ENCODE results near the gene GNB1L.

GNB1L gene

GRCh38 chr22:19875531-19876313 is 21.0 kb upstream of the GNB1L start:
- no peak for DNase-seq (ENCODE audit: low spot score)

- DNase-seq (ENCODE audit: low spot score) = no peak
Measured at GRCh38 chr22:19875061-19875530, 20.4 kb upstream of the GNB1L start.

GRCh38 chr22:19874307-19875060 is 19.8 kb upstream of the GNB1L start:
- DNase-seq (ENCODE audit: low spot score) = peak; percentile 57

- no peak for DNase-seq (ENCODE audit: low spot score)
Measured at GRCh38 chr22:19873960-19874306, 19.3 kb upstream of the GNB1L start.

GRCh38 chr22:19873138-19873959 is 18.7 kb upstream of the GNB1L start:
- DNase-seq (ENCODE audit: low spot score) = no peak

GRCh38 chr22:19872779-19873137 is 18.1 kb upstream of the GNB1L start:
- DNase-seq (ENCODE audit: low spot score) = no peak

GRCh38 chr22:19871845-19872778 is 17.4 kb upstream of the GNB1L start:
- DNase-seq (ENCODE audit: low spot score) = no peak

GRCh38 chr22:19871023-19871844 is 16.6 kb upstream of the GNB1L start:
- DNase-seq (ENCODE audit: low spot score) = no peak

GRCh38 chr22:19870153-19871022 is 15.7 kb upstream of the GNB1L start:
- DNase-seq (ENCODE audit: low spot score) = no peak

GRCh38 chr22:19869497-19870152 is 15.0 kb upstream of the GNB1L start:
- DNase-seq (ENCODE audit: low spot score) = no peak

GRCh38 chr22:19868773-19869471 is 14.2 kb upstream of the GNB1L start:
- no peak for DNase-seq (ENCODE audit: low spot score)

- DNase-seq (ENCODE audit: low spot score) = no peak
Measured at GRCh38 chr22:19868333-19868732, 13.7 kb upstream of the GNB1L start.

- no peak for DNase-seq (ENCODE audit: low spot score)
Measured at GRCh38 chr22:19867617-19868016, 12.9 kb upstream of the GNB1L start.

- no peak for DNase-seq (ENCODE audit: low spot score)
Measured at GRCh38 chr22:19866665-19867009, 12.0 kb upstream of the GNB1L start.

- no peak for DNase-seq (ENCODE audit: low spot score)
Measured at GRCh38 chr22:19865141-19865829, 10.6 kb upstream of the GNB1L start.

GRCh38 chr22:19864538-19865106 is 9.9 kb upstream of the GNB1L start:
- DNase-seq (ENCODE audit: low spot score) = no peak

GRCh38 chr22:19863571-19863970 is 8.9 kb upstream of the GNB1L start:
- no peak for DNase-seq (ENCODE audit: low spot score)
